GM11168 (cell line): ENCODE measurements around the gene ANXA4.
"Not testable (repeated sequence)": the region's sequence is repeated elsewhere in the genome, so short reads cannot be mapped to it uniquely, and the experiment has no call there.

Experiments
- in situ Hi-C: fragments of 300-500 bp; cut with MboI; formaldehyde crosslinking; loops from one replicate; pipeline ENCODE4 v1.12.0; 2022; ENCODE audit warnings: low sequenced_read_pairs; ENCODE audit not compliant: unreplicated experiment

ANXA4 gene

GRCh38 chr2:69745035-69745434 lies 3.1 kb downstream of the ANXA4 start:
- in situ Hi-C loops: no loop called here

- in situ Hi-C loops: no loop called here
Measured at GRCh38 chr2:69750246-69750645, 8.3 kb downstream of the ANXA4 start.

GRCh38 chr2:69753659-69754363 lies 11.9 kb downstream of the ANXA4 start:
- in situ Hi-C loops: no loop called here

GRCh38 chr2:69754633-69755032 lies 12.7 kb downstream of the ANXA4 start:
- in situ Hi-C loops: no loop called here

- in situ Hi-C loops: no loop called here
Measured at GRCh38 chr2:69755862-69756467, 14.0 kb downstream of the ANXA4 start.

GRCh38 chr2:69762025-69762424 lies 20.1 kb downstream of the ANXA4 start:
- in situ Hi-C loops: no loop called here

- in situ Hi-C loops: no loop called here
Measured at GRCh38 chr2:69762513-69763494, 20.9 kb downstream of the ANXA4 start.

- in situ Hi-C loops: not testable (repeated sequence)
Measured at GRCh38 chr2:69763831-69764230, 21.9 kb downstream of the ANXA4 start.

- in situ Hi-C loops: no loop called here
Measured at GRCh38 chr2:69764286-69765095, 22.6 kb downstream of the ANXA4 start.

GRCh38 chr2:69765096-69765380 lies 23.1 kb downstream of the ANXA4 start:
- in situ Hi-C loops: no loop called here

GRCh38 chr2:69766014-69766413 lies 24.1 kb downstream of the ANXA4 start:
- in situ Hi-C loops: no loop called here

- in situ Hi-C loops: no loop called here
Measured at GRCh38 chr2:69767034-69767433, 25.1 kb downstream of the ANXA4 start.

- in situ Hi-C loops: no loop called here
Measured at GRCh38 chr2:69768235-69768634, 26.3 kb downstream of the ANXA4 start.

- in situ Hi-C loops: no loop called here
Measured at GRCh38 chr2:69768789-69769188, 26.9 kb downstream of the ANXA4 start.

- in situ Hi-C loops: no loop called here
Measured at GRCh38 chr2:69769272-69769671, 27.3 kb downstream of the ANXA4 start.

- in situ Hi-C loops: no loop called here
Measured at GRCh38 chr2:69770193-69770702, 28.3 kb downstream of the ANXA4 start.

- in situ Hi-C loops: no loop called here
Measured at GRCh38 chr2:69770747-69771146, 28.8 kb downstream of the ANXA4 start.

- in situ Hi-C loops: no loop called here
Measured at GRCh38 chr2:69771461-69771860, 29.5 kb downstream of the ANXA4 start.

GRCh38 chr2:69773206-69773605 lies 31.3 kb downstream of the ANXA4 start:
- in situ Hi-C loops: no loop called here
